Endothelial cell of umbilical vein (primary cell): Measurements from ENCODE around the gene RNF40. TPM values are rescaled to one million over a fixed set of nuclear protein-coding genes. Genes with fewer than 3 reads are reported as not detected.

Experiments used
- BruUV-seq: library from RNA; stranded (reverse); fragments of 400-500 nt; replicated peaks from 2 replicates; lab custom pipeline; 2021; lab: Mats Ljungman, UMichigan
- CTCF ChIA-PET: fragments of 300-600, 350-600 bp; sonication (Branson Sonifier 250); formaldehyde crosslinking; loops from one replicate; lab custom pipeline; 2021; ENCODE audit warnings: antibody characterized with exemption, inconsistent platforms; lab: Charles Lee
- POLR2A ChIA-PET: fragments of 300-600, 350-600 bp; sonication (Branson Sonifier 250); formaldehyde crosslinking; loops from one replicate; lab custom pipeline; 2021; ENCODE audit warnings: antibody characterized with exemption, inconsistent platforms; lab: Charles Lee
- DNase-seq: peaks from one replicate; pipeline ENCODE4 v3.0.0-alpha.2; 2011; ENCODE audit warnings: low read depth, low spot score
- FAIRE-seq: peaks from 2 replicates; lab custom pipeline; 2011; peaks lifted over from hg19 to GRCh38; lab: Jason Lieb, UNC
- H2AFZ ChIP-seq: 2 replicates; pipeline ENCODE4 v1.6.0; 2012; ENCODE audit warnings: low read depth, low read length, control low read depth, inconsistent platforms
- H3K27ac ChIP-seq: 2 replicates; pipeline ENCODE4 v1.5.1; 2011; ENCODE audit warnings: low read depth, mild to moderate bottlenecking, control low read depth, low read length, moderate library complexity; ENCODE audit not compliant: insufficient read depth
- H3K27me3 ChIP-seq, 2 experiments: 2 replicates each; pipeline versions ENCODE4 v1.6.0 to v1.6.1; 2011; ENCODE audit warnings: low read length in 2 of 2, mixed read lengths in 1 of 2; ENCODE audit not compliant: control insufficient read depth in 2 of 2, insufficient read depth in 2 of 2
- H3K36me3 ChIP-seq, 2 experiments: 2 replicates in 1 of 2; 3 replicates in 1 of 2; pipeline ENCODE4 v1.5.1; 2011; ENCODE audit warnings: low read length in 2 of 2, mild to moderate bottlenecking in 1 of 2, moderate library complexity in 1 of 2; ENCODE audit not compliant: control insufficient read depth in 2 of 2, insufficient read depth in 2 of 2; ENCODE audit errors: extremely low read depth in 1 of 2
- H3K4me1 ChIP-seq: 3 replicates; pipeline ENCODE4 v1.5.1; 2011; ENCODE audit warnings: mild to moderate bottlenecking, low read length; ENCODE audit not compliant: control insufficient read depth, insufficient read depth; ENCODE audit errors: extremely low read depth
- H3K4me2 ChIP-seq: 2 replicates; pipeline ENCODE4 v1.6.1; 2011; ENCODE audit warnings: low read length, control low read depth, mixed read lengths; ENCODE audit not compliant: insufficient read depth
- H3K4me3 ChIP-seq, 3 experiments: fragments of 200-600 bp in 1 of 3; sonication (generic), shearing (Covaris generic) in 1 of 3; replicated peaks in 1 of 3; 2 replicates each; pipeline ENCODE4 v1.5.1; 2011 to 2016; ENCODE audit warnings: control low read depth in 3 of 3, low read length in 3 of 3, mild to moderate bottlenecking in 2 of 3, inconsistent platforms in 1 of 3, low read depth in 1 of 3, moderate library complexity in 1 of 3; ENCODE audit not compliant: insufficient read depth in 1 of 3
- H3K79me2 ChIP-seq: 2 replicates; pipeline ENCODE4 v1.6.0; 2012; ENCODE audit warnings: low read length, inconsistent platforms; ENCODE audit not compliant: control insufficient read depth, insufficient read depth
- H3K9ac ChIP-seq: replicated peaks from 2 replicates; pipeline ENCODE3; 2011; ENCODE audit warnings: low read length, control low read depth; ENCODE audit not compliant: insufficient read depth; ENCODE audit errors: extremely low read depth
- H3K9me1 ChIP-seq: replicated peaks from 3 replicates; pipeline ENCODE4 v1.6.0; 2011; ENCODE audit warnings: mild to moderate bottlenecking, low read length; ENCODE audit not compliant: control insufficient read depth, insufficient read depth; ENCODE audit errors: extremely low read depth
- H3K9me3 ChIP-seq: replicated peaks from 2 replicates; pipeline ENCODE4 v1.5.1; 2012; ENCODE audit warnings: low read length, inconsistent platforms; ENCODE audit not compliant: control insufficient read depth, insufficient read depth
- H4K20me1 ChIP-seq: replicated peaks from 2 replicates; pipeline ENCODE3; 2011; ENCODE audit warnings: mild to moderate bottlenecking, low read length; ENCODE audit not compliant: control insufficient read depth, insufficient read depth; ENCODE audit errors: extremely low read depth
- EZH2 ChIP-seq: IDR thresholded peaks from 2 replicates; pipeline ENCODE4 v1.6.1; 2012; ENCODE audit warnings: borderline replicate concordance, low read depth, mild to moderate bottlenecking, moderate library complexity, low read length, inconsistent platforms; ENCODE audit not compliant: severe bottlenecking
- FOS ChIP-seq: IDR thresholded peaks from 2 replicates; pipeline ENCODE4 v1.6.1; 2011; ENCODE audit warnings: mild to moderate bottlenecking, low read length, moderate library complexity, borderline replicate concordance; ENCODE audit not compliant: insufficient read depth
- GATA2 ChIP-seq: IDR thresholded peaks from 2 replicates; pipeline ENCODE4 v1.7.0; 2011; ENCODE audit warnings: low read depth, mild to moderate bottlenecking, moderate library complexity, mixed read lengths, low read length; ENCODE audit not compliant: insufficient read length, insufficient read depth
- JUN ChIP-seq: IDR thresholded peaks from 2 replicates; pipeline ENCODE4 v1.6.1; 2011; ENCODE audit warnings: borderline replicate concordance, low read depth; ENCODE audit not compliant: insufficient read length, insufficient read depth
- MYC ChIP-seq: IDR thresholded peaks from one replicate; pipeline ENCODE4 v1.6.1; 2011; ENCODE audit warnings: mild to moderate bottlenecking, low read depth, low read length
- POLR2A ChIP-seq: IDR thresholded peaks from 2 replicates; pipeline ENCODE4 v1.6.1; 2012; ENCODE audit warnings: low read depth, mild to moderate bottlenecking, control low read depth, low read length
- POLR2AphosphoS5 ChIP-seq: IDR thresholded peaks from 2 replicates; pipeline ENCODE4 v1.6.1; 2012; ENCODE audit warnings: low read depth, mild to moderate bottlenecking, control low read depth, low read length, moderate library complexity; ENCODE audit not compliant: insufficient read depth
- dilution Hi-C: fragments of 300-500 bp; cut with MboI; formaldehyde crosslinking; loops from one replicate; pipeline ENCODE4 v1.15.0; 2019; ENCODE audit warnings: low sequenced_read_pairs; ENCODE audit not compliant: extremely low pct_ligation_motif_present
- intact Hi-C: fragments of 100-400 bp; cut with micrococcal nuclease; formaldehyde crosslinking; loops from one replicate; pipeline ENCODE4 v1.10.0; 2022
- polyA plus RNA-seq, 4 experiments: library from polyadenylated mRNA; depleted of rRNA in 3 of 4; stranded (reverse) in 3 of 4; unstranded in 1 of 4; fragments of >200 nt; gene quantifications; 2 replicates each; pipeline versions ENCODE4 v1.2.1 to v1.2.3, GENCODE V29; 2011 to 2012; ENCODE audit warnings: missing spikeins in 1 of 4
- total RNA-seq: library from RNA; stranded (reverse); gene quantifications from 2 replicates; pipeline ENCODE4 v1.2.3, GENCODE V29; 2021
- TF ChIP-seq, protein P1 (sequence below): IDR thresholded peaks from 2 replicates; pipeline ENCODE4 v1.6.1; 2011; ENCODE audit not compliant: insufficient read depth, insufficient read length
- TF ChIP-seq, protein P2 (sequence below), 2 donors: IDR thresholded peaks; 1 replicate in 1 of 2; 2 replicates in 1 of 2; pipeline ENCODE4 v1.5.1; 2011; ENCODE audit warnings: low read length in 2 of 2, mild to moderate bottlenecking in 2 of 2, moderate library complexity in 2 of 2, control low read depth in 1 of 2, inconsistent platforms in 1 of 2, low read depth in 1 of 2; ENCODE audit not compliant: insufficient read depth in 1 of 2; ENCODE audit errors: extremely low read depth in 1 of 2

The RNF40 gene
- total and polyA plus RNA-seq, 2 donors (not counting 3 experiments of a cell fraction or from before 2014, with no cell fraction given), result 60.5 to 102 TPM

DNA sequence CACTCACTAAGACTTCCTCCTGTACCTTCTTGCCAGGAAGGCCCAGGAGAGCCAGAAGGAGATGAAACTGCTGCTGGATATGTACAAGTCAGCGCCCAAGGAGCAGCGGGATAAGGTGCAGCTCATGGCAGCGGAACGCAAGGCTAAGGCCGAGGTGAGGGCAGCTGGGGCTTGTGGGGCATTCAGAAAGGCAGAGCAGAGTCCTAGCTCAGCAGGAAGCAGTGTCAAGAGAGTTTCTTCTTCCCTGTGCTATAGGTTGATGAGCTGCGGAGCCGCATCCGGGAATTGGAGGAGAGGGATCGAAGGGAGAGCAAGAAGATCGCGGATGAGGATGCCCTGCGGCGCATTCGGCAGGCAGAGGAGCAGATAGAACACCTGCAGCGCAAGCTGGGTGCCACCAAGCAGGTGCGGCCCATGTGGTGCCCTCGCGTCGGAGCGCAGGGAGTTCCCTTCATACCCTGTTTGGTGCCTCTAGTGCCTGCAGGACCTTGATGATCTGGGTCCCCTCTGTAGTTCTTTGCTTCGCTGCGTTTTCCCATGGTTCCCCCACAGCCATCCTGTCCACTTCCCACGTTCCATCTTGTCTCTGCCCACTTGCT lies 6.6 kb downstream of the RNF40 start:
- no peak for FAIRE-seq
- POLR2A ChIA-PET, result no interaction called here

More for the DNA sequence above, 6.6 kb downstream of the RNF40 start:
- Histone ChIP-seq H3K79me2 (peaks cover 9% of the 10 kb centered on the region), H3K9me1 (no peaks in the 10 kb centered on the region), H3K27me3 (no peaks in the 10 kb centered on the region), H3K9me3 (no peaks in the 10 kb centered on the region), H3K36me3 (peaks cover 24 to 74% of the 10 kb centered on the region in 2 experiments), H3K4me2 (no peak overlapping the region), H3K27ac (no peak overlapping the region), H3K9ac (no peak overlapping the region), H3K4me3 (no peak overlapping the region), H3K4me1 (no peaks in the 10 kb centered on the region), H4K20me1 (no peaks in the 10 kb centered on the region), H2AFZ (no peak overlapping the region)
- intact Hi-C loops (no loop called here), dilution Hi-C loops (no loop called here)
- no peak for TF ChIP-seq POLR2A
- TF ChIP-seq, protein P1, sequence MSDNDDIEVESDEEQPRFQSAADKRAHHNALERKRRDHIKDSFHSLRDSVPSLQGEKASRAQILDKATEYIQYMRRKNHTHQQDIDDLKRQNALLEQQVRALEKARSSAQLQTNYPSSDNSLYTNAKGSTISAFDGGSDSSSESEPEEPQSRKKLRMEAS, result no peak
- TF ChIP-seq, protein P2, sequence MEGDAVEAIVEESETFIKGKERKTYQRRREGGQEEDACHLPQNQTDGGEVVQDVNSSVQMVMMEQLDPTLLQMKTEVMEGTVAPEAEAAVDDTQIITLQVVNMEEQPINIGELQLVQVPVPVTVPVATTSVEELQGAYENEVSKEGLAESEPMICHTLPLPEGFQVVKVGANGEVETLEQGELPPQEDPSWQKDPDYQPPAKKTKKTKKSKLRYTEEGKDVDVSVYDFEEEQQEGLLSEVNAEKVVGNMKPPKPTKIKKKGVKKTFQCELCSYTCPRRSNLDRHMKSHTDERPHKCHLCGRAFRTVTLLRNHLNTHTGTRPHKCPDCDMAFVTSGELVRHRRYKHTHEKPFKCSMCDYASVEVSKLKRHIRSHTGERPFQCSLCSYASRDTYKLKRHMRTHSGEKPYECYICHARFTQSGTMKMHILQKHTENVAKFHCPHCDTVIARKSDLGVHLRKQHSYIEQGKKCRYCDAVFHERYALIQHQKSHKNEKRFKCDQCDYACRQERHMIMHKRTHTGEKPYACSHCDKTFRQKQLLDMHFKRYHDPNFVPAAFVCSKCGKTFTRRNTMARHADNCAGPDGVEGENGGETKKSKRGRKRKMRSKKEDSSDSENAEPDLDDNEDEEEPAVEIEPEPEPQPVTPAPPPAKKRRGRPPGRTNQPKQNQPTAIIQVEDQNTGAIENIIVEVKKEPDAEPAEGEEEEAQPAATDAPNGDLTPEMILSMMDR (IDR thresholded peaks at IDR 0.05; ENCODE audit: extremely low read depth in 1 of 2, insufficient read depth in 1 of 2, low read depth in 1 of 2, low read length in 2 of 2), result no peak
- TF ChIP-seq MYC, result no peak
- no peak for TF ChIP-seq JUN
- TF ChIP-seq EZH2, result no peak
- TF ChIP-seq GATA2, result no peak
- no peak for TF ChIP-seq POLR2AphosphoS5
- no peak for TF ChIP-seq FOS
- CTCF ChIA-PET, result interaction anchor here (0.9 kb wide), 1 partner anchor 76 kb away, joined by 3 read pairs; no protein-coding TSS in a partner anchor
- DNase-seq, result no peak
- TSS peak; percentile 5 for BruUV-seq
